Epidermal melanocyte (primary cell): ENCODE results near the gene SORL1.
"Not testable (repeated sequence)": the region's sequence is repeated elsewhere in the genome, so short reads cannot be mapped to it uniquely, and the experiment has no call there.

Experiments used
- DNase-seq: peaks from one replicate; pipeline ENCODE4 v3.0.0; 2011; ENCODE audit warnings: low spot score; ENCODE audit not compliant: insufficient read length

Gene SORL1

DNA sequence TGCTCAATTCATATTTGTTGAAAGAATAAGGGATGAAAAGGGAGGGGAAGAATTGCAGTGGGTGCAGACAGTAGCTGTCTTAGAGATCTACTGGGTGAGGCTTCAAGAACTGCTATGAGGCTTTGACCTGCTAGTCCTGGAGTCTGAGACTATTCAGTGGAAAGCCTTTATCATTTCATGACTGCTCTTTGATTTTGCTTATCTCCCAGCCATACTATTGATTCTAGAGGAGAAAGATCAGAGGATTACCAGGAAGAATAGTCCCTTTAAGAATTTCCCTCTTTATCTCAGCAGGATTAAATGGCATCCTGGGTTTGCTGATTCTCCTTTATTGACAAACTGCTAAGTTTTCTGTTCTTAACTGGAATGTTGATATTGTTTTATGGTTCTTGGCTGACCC lies 108.1 kb downstream of the SORL1 start:
- no peak for DNase-seq

DNA sequence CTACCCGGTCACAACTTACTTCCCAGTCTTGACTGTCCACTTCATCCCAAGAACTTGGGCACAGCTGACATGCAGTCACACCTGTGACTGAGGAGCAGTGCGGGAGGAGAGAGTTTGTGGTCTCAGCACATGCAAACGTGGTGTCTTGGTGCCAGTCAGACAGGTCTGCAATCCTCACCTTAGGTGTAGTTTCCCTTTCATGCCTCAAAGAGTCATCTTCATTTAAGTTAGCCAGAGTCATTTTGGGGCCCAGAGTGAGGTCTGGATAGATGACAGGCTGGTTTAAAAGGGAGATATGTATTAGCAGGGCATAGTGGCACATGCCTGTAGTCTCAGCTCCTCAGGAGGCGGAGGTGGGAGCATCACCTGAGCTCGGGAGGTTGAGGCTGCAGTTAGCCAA lies 109.1 kb downstream of the SORL1 start:
- DNase-seq: no peak

DNA sequence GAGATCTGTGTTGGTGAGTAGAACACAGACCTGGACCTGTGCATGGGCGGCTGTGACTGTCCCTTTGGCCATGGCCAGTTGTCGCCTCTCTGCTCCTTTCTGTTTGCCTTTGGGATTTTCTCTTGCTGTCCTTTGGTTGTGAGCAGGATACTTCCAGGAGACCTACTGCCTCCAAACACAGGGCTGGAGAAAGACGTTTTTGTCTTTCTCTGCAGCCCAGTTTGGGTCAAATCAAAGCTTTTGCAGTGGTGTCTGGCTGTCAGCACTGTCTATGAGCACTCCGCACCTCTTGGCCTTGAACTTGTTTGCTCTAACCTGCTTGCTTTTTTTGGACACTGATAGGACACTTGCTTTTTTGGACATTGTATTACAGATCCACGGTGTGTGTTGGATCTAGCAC lies 109.6 kb downstream of the SORL1 start:
- DNase-seq: no peak

DNA sequence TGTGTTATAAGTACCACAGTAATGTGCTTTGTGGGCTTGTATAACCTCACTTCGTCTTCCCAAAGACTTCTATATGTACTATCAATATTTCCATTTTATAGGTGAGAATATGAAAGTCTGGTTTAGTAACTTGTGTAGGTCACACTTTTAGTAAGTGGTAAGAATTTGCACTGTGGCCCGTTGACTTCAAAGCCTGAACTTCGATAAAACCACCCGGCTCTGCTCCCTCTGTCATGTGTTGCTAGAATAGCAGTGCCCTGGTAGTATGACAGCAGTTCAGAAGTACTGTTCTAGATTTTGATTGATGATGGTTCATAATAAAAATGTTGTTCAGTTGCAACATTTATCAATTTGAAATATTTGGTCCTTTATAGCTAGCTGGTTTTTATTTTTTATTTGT lies 110.9 kb downstream of the SORL1 start:
- no peak for DNase-seq

DNA sequence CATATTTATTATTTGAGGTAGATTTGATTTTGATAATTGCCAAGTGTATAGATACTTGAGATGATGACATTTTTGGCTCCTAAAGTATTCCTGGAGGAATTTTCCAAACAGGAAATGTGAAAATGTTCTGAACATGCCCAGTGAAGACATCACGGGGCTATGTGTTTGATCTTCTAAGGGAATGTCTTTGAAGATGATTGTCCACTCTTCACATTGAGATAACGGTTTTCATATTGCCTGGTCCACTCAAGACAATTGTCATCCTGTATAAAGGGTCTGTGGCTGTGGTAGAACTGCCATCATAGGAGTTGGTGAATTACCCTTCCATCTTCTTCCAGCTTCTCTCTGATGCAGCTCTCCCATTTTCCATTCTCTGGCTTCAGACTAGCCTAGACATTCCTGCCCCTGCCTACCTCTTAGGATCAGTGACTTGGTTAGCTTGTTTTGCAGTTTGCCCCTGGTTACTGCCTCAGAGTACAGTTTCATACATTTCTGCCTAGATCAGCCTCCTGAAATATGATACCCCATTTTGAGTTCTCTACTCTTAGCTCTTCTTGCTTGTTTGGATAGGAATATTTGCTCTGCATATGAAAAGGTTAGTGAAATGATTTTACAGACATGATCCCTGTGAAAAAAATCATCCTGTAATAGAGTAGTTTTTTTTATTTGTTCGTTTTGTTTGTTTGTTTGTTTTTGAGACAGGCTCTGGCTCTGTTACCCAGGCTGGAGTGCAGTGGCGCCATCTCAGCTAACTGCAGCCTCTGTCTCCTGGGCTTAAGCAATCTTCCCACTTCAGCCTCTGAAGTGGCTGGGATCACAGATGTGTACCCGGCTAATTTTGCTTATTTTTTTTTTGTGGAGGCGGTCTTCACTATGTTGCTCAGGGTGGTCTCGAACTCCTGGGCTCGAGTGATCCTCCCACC lies 112.0 kb downstream of the SORL1 start:
- no peak for DNase-seq

DNA sequence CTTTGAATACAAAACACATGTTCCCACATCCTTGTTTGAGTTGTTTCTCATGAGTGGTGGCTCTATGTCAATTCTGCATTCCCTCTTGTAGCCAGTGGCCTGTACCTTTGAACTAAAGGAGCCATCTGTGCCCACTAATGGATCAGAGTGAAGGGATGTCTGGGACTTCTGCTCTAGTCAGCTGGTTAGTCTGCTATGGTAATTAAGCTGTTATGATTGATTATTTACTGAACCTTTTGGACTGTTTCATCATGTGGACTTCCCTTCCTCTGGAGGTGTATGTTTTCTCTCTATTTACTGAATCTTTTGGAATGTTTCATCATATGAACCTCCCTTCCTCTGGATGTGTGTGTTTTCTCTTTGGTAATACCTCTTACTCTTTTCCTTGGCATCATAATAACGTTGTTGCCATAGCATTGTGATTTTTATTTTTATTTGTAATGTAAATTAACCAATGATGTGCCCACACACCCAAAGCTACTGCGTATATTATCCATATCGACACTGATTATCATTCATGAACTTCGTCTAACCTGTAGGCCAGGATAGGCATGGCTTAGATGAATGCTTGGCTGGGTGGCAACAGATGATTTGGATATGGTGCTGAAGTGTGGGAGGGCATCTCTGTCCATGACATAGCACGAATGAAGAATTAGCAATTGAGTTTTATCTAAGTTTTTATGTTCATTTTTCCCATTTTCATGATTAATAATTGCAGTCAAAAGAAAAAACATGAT lies 113.0 kb downstream of the SORL1 start:
- DNase-seq: no peak

DNA sequence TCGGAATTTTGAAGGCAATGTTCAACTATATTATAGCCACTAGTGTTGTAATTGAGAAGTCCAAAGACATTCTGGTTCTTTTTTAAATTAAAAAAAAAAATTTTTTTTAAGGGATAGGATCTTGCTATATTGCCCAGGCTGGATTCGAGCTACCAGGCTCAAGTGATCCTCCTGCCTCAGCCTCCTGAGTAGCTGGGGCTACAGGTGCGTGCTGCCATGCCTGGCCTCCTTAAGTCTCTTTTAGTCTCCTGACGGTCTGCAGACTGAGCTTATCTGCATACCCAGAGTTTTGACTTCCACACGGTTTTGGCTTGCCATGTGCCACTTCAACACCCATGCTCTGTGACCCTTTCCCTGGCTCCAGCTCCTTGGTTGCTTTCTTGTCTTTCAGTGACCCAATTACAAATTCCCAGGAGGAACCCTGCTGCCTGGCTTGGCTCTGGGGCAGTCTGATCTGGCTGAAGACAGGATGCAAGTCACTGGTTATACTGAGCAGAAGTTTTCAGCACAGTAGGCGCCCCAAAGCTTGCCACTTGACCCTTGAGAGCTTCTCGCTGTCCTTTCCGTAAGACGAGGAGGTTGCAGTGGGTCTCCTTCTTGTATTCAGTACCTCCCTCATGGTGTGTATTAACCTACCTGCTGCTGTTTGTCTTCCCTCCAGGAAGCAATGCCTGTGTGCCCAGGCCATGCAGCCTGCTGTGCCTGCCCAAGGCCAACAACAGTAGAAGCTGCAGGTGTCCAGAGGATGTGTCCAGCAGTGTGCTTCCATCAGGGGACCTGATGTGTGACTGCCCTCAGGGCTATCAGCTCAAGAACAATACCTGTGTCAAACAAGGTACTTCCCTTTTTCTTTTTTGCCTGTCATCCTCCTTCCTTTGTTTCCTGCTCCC lies 114.4 kb downstream of the SORL1 start:
- no peak for DNase-seq

DNA sequence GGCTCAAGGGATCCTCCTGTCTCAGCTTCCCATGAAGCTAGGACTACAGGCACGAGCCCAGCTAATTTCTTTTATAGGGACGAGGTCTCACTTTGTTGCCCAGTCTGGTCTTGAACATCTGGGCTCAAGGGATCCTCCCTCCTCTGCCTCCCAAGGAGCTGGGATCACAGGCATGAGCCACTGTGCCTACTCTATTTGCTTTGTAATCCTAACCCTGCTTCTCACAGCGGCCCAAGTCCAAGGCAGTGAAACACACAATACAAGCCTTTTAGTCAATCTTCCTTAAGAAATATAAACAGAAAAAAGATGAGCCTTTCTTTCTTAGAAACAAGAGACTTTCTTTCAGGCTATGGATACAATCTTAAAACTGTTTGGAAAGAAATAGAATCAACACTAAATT lies 115.9 kb downstream of the SORL1 start:
- no peak for DNase-seq

DNA sequence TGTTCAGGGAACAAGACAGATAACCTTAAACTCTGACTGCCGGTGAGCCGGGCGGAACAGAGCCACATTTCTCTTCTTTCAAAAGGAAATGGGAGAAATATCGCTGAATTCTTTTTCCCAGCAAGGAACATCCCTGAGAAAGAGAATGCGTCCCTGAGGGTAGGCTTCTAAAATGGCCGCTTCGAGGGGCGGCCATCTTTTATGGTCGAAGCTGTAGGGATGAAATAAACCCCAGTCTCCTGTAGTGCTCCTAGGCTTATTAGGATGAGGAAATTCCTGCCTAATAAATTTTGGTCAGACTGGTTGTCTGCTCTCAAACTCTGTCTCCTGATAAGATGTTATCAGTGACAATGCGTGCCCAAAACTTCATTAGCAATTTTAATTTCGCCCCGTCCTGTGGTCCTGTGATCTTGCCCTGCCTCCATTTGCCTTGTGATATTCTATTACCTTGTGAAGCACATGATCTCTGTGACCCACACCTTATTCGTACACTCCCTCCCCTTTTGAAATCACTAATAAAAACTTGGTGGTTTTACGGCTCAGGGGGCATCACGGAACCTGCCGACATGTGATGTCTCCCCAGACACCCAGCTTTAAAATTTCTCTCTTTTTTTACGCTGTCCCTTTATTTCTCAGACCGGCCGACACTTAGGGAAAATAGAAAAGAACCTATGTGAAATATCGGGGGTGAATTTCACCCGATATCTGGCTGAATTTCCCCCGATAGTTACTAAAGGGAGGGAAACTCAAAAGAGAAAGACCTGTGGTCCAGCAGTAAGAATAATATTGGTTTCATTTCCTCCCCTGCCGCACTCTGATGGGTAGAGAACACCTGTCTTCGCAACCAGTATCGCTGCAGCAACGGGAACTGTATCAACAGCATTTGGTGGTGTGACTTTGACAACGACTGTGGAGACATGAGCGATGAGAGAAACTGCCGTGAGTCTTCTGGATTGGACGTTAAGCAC lies 117.5 kb downstream of the SORL1 start:
- not testable (repeated sequence) for DNase-seq

DNA sequence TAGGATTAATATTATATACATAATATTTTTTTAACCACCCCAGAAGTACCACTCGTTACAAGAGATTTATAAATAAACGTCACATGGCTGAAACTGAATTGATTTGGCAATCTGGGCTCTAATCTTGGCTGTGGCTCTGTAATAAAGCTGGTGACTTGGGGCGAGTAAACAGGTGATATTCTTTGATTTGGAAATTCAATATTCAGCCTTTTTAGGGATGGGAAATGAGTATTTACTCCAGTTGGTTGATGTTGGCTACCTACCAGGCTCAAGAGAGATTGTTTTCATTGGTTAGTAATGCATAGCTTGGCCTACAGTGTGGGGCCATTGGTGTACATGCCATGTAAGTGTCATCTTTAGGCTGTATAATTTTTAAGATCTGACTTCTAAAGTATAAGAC lies 118.3 kb downstream of the SORL1 start:
- no peak for DNase-seq

DNA sequence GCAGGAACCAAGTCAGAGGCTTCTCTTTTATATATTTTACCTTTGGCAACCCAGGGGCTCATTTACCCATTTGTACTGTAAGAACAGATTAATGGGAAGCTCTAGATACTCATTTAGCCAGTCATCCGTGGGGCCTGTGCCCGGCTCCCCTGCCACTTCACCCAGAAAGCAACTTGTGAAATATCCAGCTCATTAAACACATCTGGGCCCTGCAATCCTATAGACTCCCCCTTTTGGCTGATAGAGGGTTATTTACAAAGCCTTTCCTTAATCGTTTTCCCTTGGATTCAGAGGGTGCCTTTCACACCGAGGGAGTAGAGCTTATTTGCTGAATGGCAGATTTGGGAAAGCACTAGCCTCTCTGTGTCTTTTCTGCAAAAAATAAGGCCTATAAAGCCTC lies 119.4 kb downstream of the SORL1 start:
- DNase-seq: no peak

DNA sequence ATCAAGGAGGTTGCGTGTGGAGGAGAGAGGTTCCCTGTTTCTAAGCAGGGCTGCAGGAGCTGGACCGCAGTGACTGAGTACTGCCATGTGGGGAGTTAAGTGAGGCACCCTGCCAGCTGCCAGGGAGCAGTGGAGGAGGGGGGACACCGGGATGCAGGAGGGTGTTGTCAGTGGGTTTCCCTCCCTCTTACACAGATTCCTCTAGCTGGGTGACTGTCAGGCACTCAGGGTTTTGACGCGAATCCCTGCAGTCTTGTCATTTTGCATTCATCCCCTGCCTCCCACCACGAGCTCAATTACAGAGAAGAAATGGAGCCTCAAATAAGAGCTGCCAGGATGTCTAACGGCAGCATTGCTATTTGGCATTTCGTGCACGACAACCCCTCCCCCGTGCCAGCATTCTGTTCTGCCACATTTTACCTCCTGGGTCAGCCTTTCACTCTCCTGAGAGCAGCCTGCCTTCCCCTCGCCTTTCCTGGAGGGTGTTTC lies 120.5 kb downstream of the SORL1 start:
- no peak for DNase-seq

DNA sequence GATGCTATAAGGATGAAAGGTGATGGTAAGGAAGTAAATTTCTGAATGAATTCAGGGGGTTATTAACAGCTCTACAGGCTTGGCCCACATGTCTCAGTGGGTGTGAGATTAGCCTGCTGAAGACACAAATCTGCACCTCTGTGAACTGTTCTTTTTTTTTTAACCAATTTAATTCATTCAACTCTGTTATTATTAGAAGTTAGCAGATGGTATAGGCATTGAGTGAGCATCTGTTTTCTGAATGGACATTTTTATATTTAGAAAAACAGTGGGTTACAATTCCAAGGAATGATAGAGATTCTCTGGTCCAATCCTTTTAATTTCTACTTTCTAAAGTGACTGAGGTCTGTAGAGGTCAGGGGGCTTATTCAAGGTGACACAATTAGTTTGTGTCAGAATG lies 122.7 kb downstream of the SORL1 start:
- DNase-seq: no peak

DNA sequence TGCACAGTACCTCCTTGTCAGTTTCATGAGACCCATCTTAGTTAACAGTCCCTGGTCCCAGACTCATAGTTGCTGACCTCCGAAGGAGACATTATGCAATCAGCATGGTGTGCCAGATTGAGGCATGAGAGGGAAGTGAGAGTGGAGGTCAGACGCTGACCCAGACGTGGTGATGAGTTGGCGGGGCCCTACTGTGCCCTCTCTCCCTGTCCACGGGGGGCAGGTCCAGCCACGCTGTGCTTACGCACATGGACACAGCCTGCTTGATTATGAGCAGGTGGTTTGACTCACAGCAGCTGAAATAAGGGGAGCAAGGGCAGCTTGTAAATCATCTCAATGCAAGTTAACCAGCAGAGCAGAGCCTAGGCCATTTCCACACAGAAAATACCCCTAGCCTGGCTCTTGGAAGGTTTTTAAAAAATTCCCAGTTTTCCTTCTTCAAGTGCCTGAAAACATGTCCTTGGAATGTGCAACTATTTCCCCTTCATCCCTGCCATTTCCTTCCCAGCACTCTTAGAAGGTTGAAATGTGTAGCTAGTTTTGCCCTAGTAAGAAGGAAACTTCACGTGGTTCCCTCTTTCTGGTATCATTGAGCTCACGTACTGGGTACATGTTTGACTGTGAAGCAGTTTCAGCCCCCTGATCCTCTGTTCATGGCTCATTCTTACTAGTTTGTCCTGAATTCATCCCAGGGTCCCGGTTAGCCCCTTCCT lies 123.3 kb downstream of the SORL1 start:
- no peak for DNase-seq

DNA sequence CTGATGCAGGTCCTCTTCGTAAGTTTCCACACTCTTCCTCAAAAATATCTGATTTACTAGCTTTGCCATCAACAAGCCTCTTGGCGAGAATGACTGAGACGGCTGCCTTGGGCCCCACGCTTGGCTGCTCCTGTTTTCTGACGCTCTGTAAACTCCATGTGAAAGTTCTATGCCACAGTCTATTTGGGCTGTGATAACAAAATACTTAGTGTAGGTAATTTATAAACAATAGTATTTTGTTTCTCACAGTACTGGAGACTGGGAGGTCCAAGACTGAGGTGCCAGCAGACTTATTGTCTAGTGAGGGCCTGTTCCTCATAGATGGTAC lies 123.8 kb downstream of the SORL1 start:
- no peak for DNase-seq

DNA sequence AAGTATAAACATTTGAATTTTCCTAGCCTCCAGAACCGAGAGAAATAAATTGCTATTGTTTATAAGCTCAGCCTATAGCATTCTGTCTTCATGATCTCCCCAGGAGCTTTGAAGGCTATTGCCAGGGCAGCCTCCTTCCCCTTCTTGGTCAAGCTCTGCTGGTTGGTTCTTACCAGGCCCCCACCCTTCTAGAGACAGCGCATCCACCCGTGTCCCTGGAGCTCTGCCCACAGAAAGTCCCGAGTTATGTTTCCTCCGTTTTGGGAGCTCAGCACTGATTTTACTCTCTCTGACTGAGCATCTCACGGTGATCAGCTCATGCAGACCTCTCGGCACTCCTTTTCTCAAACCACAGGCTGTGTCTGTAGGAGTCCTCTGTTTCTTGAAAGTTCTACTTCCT lies 124.4 kb downstream of the SORL1 start:
- no peak for DNase-seq

DNA sequence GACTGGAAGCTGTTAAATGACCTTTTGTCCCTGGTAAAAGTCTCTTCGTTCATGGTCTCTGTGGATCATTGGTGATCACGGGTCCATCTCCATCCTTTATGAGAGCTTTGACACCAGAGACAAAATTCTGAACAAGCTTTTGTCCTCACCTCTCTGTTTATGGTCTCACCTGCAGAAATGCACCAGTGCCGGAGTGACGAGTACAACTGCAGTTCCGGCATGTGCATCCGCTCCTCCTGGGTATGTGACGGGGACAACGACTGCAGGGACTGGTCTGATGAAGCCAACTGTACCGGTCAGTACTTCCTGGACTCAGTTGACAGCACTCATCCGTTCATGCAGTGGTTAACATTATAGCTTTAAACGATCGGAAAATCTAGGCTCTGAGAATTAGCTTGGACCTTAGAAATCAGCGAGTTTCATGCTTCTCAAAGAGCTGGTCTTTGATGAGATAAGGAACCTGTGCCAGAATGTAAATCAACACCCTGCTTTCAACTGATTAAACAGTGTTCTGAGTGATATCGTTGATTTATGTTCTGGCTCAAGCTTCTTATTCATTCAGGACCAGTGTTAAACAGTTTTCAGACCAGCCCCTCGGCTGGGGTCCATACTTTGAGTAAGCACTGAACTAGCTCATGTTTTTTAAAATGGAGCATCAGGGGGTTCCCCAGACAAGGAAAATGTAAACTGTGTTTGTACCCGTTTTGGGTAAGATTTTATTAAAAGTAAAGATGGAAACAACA lies 125.2 kb downstream of the SORL1 start:
- no peak for DNase-seq

DNA sequence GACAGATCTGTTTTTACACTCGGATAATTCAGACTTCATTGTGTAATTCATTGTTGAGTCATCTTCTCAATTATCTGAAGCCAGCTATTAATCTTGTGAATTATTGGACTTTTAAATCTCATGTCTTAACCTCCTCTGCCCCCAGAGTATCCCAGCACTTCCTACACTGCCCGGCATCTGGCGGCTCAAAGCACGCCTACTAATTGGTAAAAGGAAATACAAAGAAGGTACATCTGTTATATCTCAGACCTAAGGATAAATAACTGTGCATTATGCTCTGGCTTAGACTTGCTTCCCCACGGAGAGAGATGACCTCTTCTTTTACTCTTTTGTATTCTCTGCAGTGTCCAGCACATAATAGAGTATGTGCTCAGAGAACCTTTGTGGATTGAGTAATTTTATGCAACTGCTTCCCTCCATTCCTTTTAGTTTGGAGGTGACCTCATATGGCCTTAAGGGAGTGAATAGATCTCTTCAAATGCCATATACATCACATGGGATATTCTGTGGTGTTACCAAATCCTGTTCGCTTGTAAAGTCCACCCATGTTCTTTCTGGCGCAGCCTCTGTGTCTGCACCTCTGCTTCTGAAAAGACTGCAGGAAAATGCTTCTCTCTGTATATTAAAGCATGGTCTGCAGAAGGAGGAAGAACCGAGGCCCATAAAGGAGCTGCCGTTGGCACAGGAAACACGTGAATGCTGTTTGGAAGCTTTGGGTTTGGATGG lies 126.3 kb downstream of the SORL1 start:
- no peak for DNase-seq

DNA sequence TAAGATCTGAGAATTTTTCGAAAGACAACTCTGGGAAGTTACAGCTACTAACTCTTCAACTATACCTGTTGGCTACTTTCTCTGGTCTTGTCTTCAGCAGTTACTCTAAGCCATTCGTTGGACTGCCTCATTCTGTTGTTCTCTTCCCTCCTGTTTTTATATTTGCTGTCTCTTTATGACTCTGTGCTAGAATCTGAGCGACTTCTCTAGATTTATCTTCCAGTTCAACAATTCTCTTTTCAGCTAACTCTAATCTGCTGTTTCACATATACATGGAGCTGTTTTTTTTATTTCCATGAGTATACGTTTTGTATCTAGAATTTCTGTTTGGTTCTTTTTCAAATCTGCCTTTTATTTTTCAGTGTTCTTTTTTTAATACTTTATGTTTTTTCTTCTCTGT lies 128.0 kb downstream of the SORL1 start:
- no peak for DNase-seq
